Ectodermal cell (in vitro differentiated cells): ENCODE data around the gene A2M.

Experiments used
- H3K27ac ChIP-seq: 2 replicates; pipeline ENCODE4 v1.7.0; 2013; ENCODE audit warnings: mild to moderate bottlenecking, low read depth, low read length; ENCODE audit not compliant: insufficient read depth, poor library complexity, severe bottlenecking
- H3K27me3 ChIP-seq: 2 replicates; pipeline ENCODE4 v1.7.0; 2013; ENCODE audit warnings: mild to moderate bottlenecking, low read length; ENCODE audit not compliant: insufficient read depth, control insufficient read depth, poor library complexity, severe bottlenecking
- H3K36me3 ChIP-seq: one replicate; pipeline ENCODE4 v1.7.0; 2013; ENCODE audit warnings: low read length; ENCODE audit not compliant: control insufficient read depth, insufficient read depth
- H3K4me1 ChIP-seq: one replicate; pipeline ENCODE4 v1.7.0; 2013; ENCODE audit warnings: low read length; ENCODE audit not compliant: control insufficient read depth, insufficient read depth
- H3K4me3 ChIP-seq: 2 replicates; pipeline ENCODE4 v1.7.0; 2013; ENCODE audit warnings: low read depth, low read length, control low read depth; ENCODE audit not compliant: insufficient read depth
- H3K9me3 ChIP-seq: 2 replicates; pipeline ENCODE4 v1.7.0; 2013; ENCODE audit warnings: mild to moderate bottlenecking, low read length, moderate library complexity; ENCODE audit not compliant: control insufficient read depth
- WGBS, 2 experiments: methylation state at CpG; one replicate each; pipeline ENCODE4 v1.1.7; 2013; ENCODE audit warnings: missing lambda C conversion rate in 2 of 2; 5-methylcytosine and 5-hydroxymethylcytosine counted together

The A2M gene

DNA sequence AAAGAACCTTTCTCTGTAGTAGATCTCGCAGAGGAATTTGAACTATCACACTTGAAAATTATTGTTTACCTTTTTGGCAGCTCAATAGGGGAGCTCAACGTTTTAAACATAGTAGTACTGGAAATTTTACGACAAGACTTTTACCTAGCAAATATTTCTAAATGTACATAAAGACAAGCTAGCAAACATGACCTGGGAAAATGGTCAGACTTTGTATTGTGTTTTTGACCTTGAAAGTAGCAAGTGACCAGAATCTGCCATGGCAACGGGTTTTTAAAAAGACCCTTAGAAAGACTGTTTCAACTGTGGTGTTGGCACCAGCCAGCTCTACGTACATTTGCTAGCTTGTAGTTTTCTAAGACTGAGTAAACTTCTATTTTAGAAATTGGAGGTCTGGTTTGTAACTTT lies 20.2 kb upstream of the A2M start:
- Histone ChIP-seq H3K4me1 (no peaks in the 10 kb centered on the region), H3K27me3 (no peaks in the 10 kb centered on the region), H3K27ac (no peak overlapping the region), H3K9me3 (no peaks in the 10 kb centered on the region), H3K4me3 (no peak overlapping the region), H3K36me3 (no peaks in the 10 kb centered on the region)
- WGBS, 2 experiments, result 92 to 94% methylated on average over 4 to 5 of the region's 5 CpGs

DNA sequence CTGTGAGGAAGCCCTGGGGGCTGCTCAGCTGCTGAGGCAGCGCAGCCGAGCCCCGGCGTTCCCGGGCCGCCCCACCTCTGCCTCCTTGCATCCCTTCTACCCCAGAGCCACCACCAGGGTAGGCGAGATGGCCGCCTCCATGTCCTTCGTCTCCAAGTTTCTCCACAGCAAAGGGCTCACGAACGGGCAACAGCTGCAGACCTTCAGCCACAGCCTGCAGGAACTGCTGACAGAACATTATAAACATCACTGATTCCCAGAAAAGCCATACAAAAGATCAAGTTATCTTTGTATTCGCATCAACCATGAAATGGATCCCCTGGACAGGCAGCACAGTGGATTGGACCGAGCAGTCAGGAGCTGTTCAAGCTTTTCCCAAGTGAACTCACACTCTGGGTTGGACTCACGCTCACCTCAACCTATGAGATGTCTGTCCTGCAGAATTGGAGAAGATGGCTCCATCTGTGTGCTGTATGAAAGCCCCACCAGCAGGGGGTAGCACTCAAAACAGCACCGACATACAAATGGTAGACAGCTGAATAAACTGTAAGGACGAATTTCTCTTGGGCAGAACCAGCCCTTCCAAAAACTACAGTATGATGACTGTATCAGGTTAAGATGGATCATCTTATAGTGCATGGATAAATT lies 19.4 kb upstream of the A2M start:
- Histone ChIP-seq H3K27ac (no peak overlapping the region), H3K4me1 (no peaks in the 10 kb centered on the region), H3K4me3 (no peak overlapping the region), H3K27me3 (no peaks in the 10 kb centered on the region), H3K9me3 (no peaks in the 10 kb centered on the region), H3K36me3 (no peaks in the 10 kb centered on the region)
- WGBS, 2 experiments, result 93 to 94% methylated on average over 16 of the region's 16 CpGs

- Histone ChIP-seq H3K36me3 (no peaks in the 10 kb centered on the region), H3K4me3 (no peak overlapping the region), H3K27me3 (no peaks in the 10 kb centered on the region), H3K9me3 (no peaks in the 10 kb centered on the region), H3K27ac (no peak overlapping the region), H3K4me1 (no peaks in the 10 kb centered on the region)
- 100% methylated on average over 1 of the region's 1 CpG; no CpG with 5 or more reads in 1 of the 2 experiments for WGBS, 2 experiments
These were observed 17.6 kb upstream of the A2M start for GRCh38 chr12:9133216-9133916.

GRCh38 chr12:9132008-9132535 lies 16.4 kb upstream of the A2M start:
- H3K27ac ChIP-seq, result no peak overlapping the region
- no peaks in the 10 kb centered on the region for H3K36me3 ChIP-seq
- 88 to 91% methylated on average over 1 of the region's 1 CpG for WGBS, 2 experiments
- no peak overlapping the region for H3K4me3 ChIP-seq
- H3K9me3 ChIP-seq, result no peaks in the 10 kb centered on the region
- no peaks in the 10 kb centered on the region for H3K27me3 ChIP-seq
- no peaks in the 10 kb centered on the region for H3K4me1 ChIP-seq

DNA sequence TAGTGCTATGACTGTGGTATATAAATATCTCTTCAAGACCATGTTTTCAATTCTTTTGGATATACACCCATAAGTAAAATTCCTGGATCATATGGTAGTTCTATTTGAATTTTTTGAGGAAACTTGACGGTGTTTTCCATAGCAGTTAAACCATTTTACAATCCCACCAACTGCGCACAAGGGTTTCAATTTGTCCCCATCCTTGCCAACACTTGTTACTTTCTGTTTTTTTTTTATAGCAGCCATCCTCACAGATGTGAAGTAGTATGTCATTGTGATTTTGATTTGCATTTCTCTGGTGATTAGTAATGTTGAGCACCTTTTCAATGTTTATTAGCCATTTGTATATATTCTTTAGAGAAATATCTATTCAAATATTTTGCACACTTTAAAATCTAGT lies 14.5 kb upstream of the A2M start:
- H3K27ac ChIP-seq, result no peak overlapping the region
- no peak overlapping the region for H3K4me3 ChIP-seq
- H3K4me1 ChIP-seq, result no peaks in the 10 kb centered on the region
- H3K27me3 ChIP-seq, result no peaks in the 10 kb centered on the region
- no peaks in the 10 kb centered on the region for H3K36me3 ChIP-seq
- no peaks in the 10 kb centered on the region for H3K9me3 ChIP-seq
- WGBS, 2 experiments, result 36 to 43% methylated on average over 2 of the region's 2 CpGs

DNA sequence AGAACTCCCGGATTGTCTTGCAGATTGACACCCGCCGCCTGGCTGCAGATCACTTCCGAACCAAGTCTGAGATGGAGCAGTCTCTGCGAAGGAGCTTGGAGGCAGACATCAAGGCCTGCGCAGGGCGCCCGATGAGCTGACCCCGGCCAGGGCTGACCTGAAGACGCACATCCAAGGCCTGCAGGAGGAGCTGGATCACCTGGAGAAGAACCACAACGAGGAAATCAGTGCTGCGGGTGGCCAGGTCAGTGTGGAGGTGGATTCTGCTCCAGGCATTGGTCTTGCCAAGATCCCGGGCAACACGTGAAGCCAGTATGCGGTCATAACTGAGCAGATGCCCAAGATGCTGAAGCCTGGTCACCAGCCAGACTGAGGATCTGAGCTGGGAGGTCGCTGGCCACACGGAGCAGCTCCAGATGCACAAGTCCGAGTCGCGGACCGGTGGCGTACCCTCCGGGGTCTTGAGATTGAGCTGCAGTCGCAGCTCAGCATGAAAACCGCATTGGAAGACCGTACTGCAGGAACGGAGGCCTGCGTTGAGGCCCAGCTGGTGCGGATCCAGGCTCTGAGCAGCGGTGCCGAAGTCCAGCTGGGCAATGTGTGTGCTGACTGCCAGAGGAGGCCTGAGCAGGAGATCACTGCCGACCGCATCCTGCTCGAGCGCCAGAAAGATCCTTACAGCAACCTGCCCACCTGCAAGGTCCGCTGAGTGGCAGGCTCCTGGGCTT lies 12.4 kb upstream of the A2M start:
- H3K4me1 ChIP-seq, result no peaks in the 10 kb centered on the region
- no peak overlapping the region for H3K4me3 ChIP-seq
- no peak overlapping the region for H3K27ac ChIP-seq
- H3K9me3 ChIP-seq, result no peaks in the 10 kb centered on the region
- no peaks in the 10 kb centered on the region for H3K36me3 ChIP-seq
- no peaks in the 10 kb centered on the region for H3K27me3 ChIP-seq
- WGBS, 2 experiments, result 95% methylated on average over 36 of the region's 36 CpGs

- Histone ChIP-seq H3K36me3 (no peaks in the 10 kb centered on the region), H3K9me3 (no peaks in the 10 kb centered on the region), H3K4me1 (no peaks in the 10 kb centered on the region), H3K27ac (no peak overlapping the region), H3K27me3 (no peaks in the 10 kb centered on the region), H3K4me3 (no peak overlapping the region)
- 96% methylated on average over 21 of the region's 21 CpGs for WGBS, 2 experiments
These were observed 11.8 kb upstream of the A2M start for GRCh38 chr12:9127484-9127883.

DNA sequence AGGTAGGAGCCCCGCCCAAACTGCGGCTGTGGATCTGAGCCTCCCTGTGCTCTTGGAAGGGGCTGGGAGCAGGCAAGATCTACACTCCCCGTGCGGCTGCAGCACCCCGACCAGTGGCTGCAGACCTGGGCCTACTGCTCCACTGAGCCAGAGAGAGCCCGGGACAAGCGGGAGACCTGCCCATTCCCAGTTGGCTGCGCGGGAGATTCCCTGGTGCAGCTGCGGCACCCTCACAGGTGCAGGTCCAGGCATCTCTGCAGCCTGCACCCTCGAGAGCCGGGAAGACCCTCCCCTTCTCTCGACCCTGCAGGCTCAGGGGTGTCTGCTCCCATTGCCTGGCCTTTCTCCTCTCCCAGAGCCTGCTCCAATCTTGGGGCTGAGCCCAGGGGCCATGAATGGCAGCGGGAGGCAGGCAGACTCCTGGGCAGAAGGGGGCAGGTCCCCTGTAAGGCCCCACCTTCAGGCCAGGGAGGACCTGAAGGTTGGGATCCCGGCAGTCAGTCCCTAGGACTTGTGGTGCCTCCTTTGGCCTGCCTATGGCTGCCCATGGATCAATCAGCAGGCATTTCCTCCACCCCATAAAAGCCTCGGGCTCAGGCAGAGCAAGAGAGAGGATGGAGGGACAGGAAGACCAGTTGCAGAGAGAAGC lies 8.8 kb upstream of the A2M start:
- H3K27me3 ChIP-seq, result no peaks in the 10 kb centered on the region
- H3K4me3 ChIP-seq, result no peak overlapping the region

DNA sequence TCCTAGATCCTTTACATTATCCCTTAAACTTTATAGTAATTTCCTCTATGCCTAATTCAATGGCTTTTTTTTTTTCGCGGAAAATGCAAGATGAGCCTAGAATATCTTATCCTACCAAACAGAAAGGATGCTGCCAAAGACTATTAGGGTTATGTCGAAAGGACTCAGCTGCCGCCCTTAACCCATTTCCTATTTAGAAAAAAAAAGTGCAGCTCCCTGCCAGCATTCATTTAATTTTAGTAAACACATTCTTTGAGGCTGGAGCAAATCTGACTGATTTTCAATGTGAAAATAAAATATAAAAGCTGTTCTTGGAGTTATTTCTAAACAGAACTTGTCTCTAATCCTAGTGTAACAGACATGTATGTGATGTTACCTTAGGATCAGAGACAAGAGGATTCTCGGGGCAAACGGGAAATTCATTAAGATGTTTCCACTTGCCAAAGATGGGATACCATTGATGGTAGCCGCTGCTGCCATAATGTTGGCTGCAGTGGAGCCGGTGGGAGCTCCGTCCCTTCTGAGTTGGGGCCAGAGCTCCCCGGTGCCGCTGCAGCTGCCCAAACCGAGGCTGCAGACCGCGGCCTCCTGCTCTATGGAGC lies 8.2 kb upstream of the A2M start:
- WGBS, 2 experiments, result 93 to 94% methylated on average over 14 of the region's 14 CpGs
- Histone ChIP-seq H3K4me1 (no peaks in the 10 kb centered on the region), H3K27ac (no peak overlapping the region), H3K27me3 (no peaks in the 10 kb centered on the region), H3K4me3 (no peak overlapping the region), H3K9me3 (no peaks in the 10 kb centered on the region), H3K36me3 (no peaks in the 10 kb centered on the region)

More for the DNA sequence above, 8.8 kb upstream of the A2M start:
- no peaks in the 10 kb centered on the region for H3K36me3 ChIP-seq
- H3K4me1 ChIP-seq, result no peaks in the 10 kb centered on the region
- H3K27ac ChIP-seq, result no peak overlapping the region
- WGBS, 2 experiments, result 94 to 95% methylated on average over 16 of the region's 16 CpGs
- no peaks in the 10 kb centered on the region for H3K9me3 ChIP-seq
